ENCODE data around the gene MFN1. TPM values are rescaled to one million over a fixed set of nuclear protein-coding genes. Genes with fewer than 3 reads are reported as not detected.

The MFN1 gene
- total and polyA plus RNA-seq, 2 of the 13 experiments (the other 11 are each of a cell fraction or from before 2014, with no cell fraction given): 25.2 to 37.5 TPM

- TF ChIP-seq ZNF414 (CRISPR knock-in tag; IDR thresholded peaks at IDR 0.05) (0 out of 2 replicates have a peak, but pooled peaks have one; percentile 31), ARNTL (CRISPR knock-in tag; IDR thresholded peaks at IDR 0.05) (no peak), ZBTB14 (CRISPR knock-in tag; IDR thresholded peaks at IDR 0.05) (peak; percentile 29; the same call in 1 of the 2 replicates), SRF (IDR thresholded peaks at IDR 0.05; ENCODE audit: low read depth, low read length) (no peak), ZNF574 (CRISPR knock-in tag; IDR thresholded peaks at IDR 0.05) (peak; percentile 80), ZNF18 (CRISPR knock-in tag; IDR thresholded peaks at IDR 0.05; ENCODE audit: insufficient replicate concordance) (peak; percentile 91), ZNF232 (CRISPR knock-in tag; IDR thresholded peaks at IDR 0.05; ENCODE audit: borderline replicate concordance) (peak; percentile 68; the same call in 1 of the 2 replicates), ZNF383 (CRISPR knock-in tag; IDR thresholded peaks at IDR 0.05; ENCODE audit: borderline replicate concordance) (no peak), ARID2 (CRISPR knock-in tag; IDR thresholded peaks at IDR 0.05; ENCODE audit: borderline replicate concordance) (0 out of 2 replicates have a peak, but pooled peaks have one; percentile 35), ZNF563 (CRISPR knock-in tag; IDR thresholded peaks at IDR 0.05) (0 out of 2 replicates have a peak, but pooled peaks have one; percentile 30), BRD4 (CRISPR knock-in tag; IDR thresholded peaks at IDR 0.05) (0 out of 2 replicates have a peak, but pooled peaks have one; percentile 37), AGO2 (optimal IDR thresholded peaks at IDR 0.05; ENCODE audit: low read depth, low read length) (peak; percentile 68), TBX3 (IDR thresholded peaks at IDR 0.05; ENCODE audit: borderline replicate concordance) (no peak), AGO1 (IDR thresholded peaks at IDR 0.05; ENCODE audit: low read depth, low read length, poor library complexity, severe bottlenecking) (peak; percentile 61), ZFY (CRISPR knock-in tag; IDR thresholded peaks at IDR 0.05) (peak; percentile 81), ZNF768 (CRISPR knock-in tag; IDR thresholded peaks at IDR 0.05) (peak; percentile 51; the same call in 1 of the 2 replicates), ZNF546 (CRISPR knock-in tag; conservative IDR thresholded peaks at IDR 0.05) (no peak), CENPT (CRISPR knock-in tag; IDR thresholded peaks at IDR 0.05; ENCODE audit: low read depth) (no peak), ZNF749 (CRISPR knock-in tag; IDR thresholded peaks at IDR 0.05; ENCODE audit: borderline replicate concordance) (no peak)
Observed at GRCh38 chr3:179347345-179348194, at the start of gene MFN1 (continued).
